Fibroblast of villous mesenchyme (primary cell): ENCODE results near the gene MED12L. TPM values are rescaled to one million over a fixed set of nuclear protein-coding genes. Genes with fewer than 3 reads are reported as not detected.

Experiments
- DNase-seq: peaks from one replicate; pipeline ENCODE4 v3.0.0-alpha.2; 2010; ENCODE audit warnings: low read depth
- H3K4me3 ChIP-seq: 2 replicates; pipeline ENCODE4 v1.5.1; 2011; ENCODE audit warnings: low read depth, mild to moderate bottlenecking, low read length
- total RNA-seq: library from RNA; depleted of rRNA; stranded (reverse); fragments of >200 nt; gene quantifications from 2 replicates; pipeline ENCODE4 v1.2.3, GENCODE V29; 2012
- TF ChIP-seq, protein P1 (sequence below): IDR thresholded peaks from 2 replicates; pipeline ENCODE4 v1.5.1; 2012; ENCODE audit warnings: low read depth, mild to moderate bottlenecking, low read length; ENCODE audit not compliant: insufficient read depth

MED12L gene
- total RNA-seq, 1 donor: 1.3 TPM

DNA sequence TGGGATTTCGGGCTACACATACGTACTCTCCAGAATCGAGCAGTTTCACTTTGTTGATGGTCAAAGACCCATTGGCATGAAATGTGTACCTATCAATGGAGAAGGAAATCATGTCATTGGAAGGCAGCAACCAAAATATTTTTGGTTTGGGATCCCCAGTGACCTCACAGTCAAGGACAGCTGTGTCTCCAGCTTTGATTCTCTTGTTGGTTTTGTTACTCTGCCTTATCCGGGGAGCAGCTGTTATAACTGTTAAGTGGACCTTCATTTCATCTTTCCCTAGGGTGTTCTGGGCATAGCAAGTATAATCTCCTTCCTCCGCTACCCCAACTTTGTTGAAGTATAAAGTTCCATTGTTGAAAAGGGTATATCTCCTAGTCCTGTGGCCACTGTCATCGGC is 352.4 kb downstream of the MED12L start:
- TF ChIP-seq, protein P1, sequence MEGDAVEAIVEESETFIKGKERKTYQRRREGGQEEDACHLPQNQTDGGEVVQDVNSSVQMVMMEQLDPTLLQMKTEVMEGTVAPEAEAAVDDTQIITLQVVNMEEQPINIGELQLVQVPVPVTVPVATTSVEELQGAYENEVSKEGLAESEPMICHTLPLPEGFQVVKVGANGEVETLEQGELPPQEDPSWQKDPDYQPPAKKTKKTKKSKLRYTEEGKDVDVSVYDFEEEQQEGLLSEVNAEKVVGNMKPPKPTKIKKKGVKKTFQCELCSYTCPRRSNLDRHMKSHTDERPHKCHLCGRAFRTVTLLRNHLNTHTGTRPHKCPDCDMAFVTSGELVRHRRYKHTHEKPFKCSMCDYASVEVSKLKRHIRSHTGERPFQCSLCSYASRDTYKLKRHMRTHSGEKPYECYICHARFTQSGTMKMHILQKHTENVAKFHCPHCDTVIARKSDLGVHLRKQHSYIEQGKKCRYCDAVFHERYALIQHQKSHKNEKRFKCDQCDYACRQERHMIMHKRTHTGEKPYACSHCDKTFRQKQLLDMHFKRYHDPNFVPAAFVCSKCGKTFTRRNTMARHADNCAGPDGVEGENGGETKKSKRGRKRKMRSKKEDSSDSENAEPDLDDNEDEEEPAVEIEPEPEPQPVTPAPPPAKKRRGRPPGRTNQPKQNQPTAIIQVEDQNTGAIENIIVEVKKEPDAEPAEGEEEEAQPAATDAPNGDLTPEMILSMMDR: no peak
- no peak overlapping the region for H3K4me3 ChIP-seq
- no peak for DNase-seq

DNA sequence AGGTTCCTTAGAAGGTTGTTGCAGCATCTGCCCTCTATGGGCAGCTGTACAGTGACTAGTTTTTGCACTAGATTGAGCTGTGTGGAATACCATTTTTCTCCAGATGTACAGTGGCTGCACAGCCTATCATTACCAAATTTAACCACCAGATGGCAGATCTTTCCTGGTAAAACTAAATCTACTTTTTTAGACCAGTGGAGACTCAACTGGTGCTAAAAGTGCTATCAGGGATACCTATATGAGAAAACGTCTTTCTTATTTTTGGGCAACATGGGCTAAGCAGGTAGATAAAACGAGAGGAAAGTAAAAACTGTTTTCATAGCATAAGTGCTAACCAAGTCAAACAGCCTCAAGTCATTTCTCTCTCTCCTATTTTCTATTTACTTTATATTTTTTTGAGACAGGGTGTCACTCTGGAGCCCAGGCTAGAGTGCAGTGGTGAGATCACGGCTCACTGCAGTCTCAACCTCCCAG is 354.2 kb downstream of the MED12L start:
- DNase-seq: peak; percentile 81
- TF ChIP-seq, protein P1: peak; percentile 78
- no peak overlapping the region for H3K4me3 ChIP-seq

DNA sequence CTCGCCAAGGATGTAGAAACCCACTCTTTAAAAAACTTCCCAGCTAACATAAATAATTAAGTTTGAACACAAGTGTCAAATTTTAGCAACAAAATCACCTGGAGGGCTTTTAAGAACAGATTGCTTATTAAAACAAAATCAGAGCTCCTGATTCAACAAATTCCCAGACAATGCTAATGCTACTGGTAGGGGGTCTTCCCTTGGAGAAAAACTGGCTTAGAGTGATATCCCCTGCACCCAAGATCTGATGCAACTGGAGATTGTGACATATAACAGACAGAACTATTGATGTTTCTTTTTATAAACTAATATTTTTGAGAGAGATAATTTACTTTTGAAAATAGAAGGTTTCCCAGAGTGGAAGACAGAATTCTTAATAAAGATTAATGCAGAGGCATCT is 355.5 kb downstream of the MED12L start:
- no peak overlapping the region for H3K4me3 ChIP-seq
- TF ChIP-seq, protein P1: no peak
- DNase-seq: no peak

DNA sequence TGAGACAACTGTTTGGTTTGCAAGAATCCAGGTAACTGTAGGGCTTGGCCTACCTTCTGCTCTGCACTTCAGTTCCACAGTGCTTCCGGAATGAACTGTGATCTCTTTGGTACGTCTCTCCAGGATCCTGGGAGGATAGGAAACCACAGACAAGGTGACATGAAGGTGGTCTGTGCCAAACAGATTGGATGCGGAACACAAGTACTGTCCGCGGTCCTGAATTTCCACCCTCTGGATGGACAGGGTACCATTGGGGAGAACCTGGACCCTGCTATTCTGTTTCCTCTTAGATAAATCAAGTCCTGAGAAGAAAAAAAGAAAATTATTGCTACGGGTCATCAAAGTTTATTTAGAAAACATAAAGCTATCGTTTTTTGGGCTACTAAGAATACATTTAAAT is 358.1 kb downstream of the MED12L start:
- H3K4me3 ChIP-seq: no peak overlapping the region
- TF ChIP-seq, protein P1: no peak
- no peak for DNase-seq

DNA sequence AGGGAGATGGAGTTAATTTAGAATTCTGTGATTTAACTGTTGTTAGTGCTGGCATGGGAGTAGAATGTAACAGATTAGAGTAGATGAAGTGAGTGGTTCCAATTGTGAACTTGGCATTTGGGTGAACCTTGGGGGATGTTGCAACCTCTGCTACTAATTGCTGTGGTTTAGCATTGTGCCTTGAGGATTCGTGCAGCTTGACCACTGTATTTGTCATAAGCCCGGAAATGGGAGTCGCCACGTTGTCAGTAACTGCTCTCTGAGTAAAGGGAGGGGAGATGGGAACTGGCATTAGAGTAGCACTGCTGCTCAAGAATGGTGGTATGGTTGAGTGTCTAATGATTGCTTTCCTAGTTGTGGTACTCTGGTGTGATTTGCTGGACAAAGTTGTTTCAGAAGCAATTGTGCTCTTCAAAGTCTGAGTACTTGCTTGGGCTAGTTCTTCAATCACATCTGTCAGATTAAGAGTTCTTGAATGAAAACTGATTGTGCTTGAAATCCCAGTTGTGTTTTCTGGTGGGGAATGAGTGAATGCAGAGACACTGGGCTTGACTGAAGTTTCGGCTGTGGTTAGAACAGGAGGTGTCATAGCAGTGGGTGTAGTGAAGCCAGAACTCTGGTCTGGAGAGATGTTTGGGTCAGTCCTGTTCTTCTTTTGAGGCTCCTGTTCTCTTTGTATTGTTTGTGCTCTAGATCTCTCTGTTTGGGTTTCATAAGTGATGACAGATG is 360.0 kb downstream of the MED12L start:
- H3K4me3 ChIP-seq: no peak overlapping the region
- DNase-seq: peak; percentile 34
- TF ChIP-seq, protein P1: no peak

DNA sequence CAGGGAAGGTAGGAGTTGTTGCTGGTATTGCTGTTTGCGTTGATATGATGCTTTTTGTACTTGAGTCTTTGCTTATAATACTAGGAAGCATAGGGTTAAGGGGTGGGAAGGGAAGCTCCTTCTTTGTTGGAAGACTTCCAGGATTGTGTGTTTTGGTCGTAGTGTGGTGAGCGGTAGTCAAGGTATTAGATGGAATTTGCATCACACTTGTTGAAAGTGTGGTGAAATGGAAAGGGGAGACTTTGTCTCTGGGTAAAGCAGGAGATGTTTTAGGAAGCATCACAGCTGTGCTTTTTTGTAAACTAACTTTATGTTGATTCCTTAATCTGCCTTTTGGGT is 360.5 kb downstream of the MED12L start:
- H3K4me3 ChIP-seq: no peak overlapping the region
- TF ChIP-seq, protein P1: no peak
- no peak for DNase-seq

DNA sequence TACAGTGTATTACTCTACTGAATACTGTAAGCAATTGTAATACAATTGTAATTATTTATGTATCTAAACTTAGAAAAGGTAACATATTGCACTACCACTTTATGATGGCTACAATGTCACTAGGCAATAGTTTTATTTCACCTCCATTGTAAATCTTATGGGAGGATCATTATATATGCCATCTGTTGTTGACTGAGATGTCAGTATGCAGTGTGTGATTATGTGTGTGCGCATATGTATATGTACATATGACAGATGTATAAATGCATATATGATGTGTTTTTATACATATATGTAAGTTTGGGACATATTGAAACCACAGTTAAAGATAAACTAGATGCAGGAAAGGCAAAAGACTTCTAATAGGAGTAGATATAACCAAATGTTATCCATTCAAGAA is 366.9 kb downstream of the MED12L start:
- TF ChIP-seq, protein P1: no peak
- no peak for DNase-seq
- H3K4me3 ChIP-seq: no peak overlapping the region
